NCI-H2029 treated with DMSO at 0.1 percent for 48 hours (cell line): ENCODE data around the gene MAPKBP1.
A peak's percentile ranks its signal among the peaks of the same experiment; 100 is the strongest.
"Not testable (repeated sequence)": the region's sequence is repeated elsewhere in the genome, so short reads cannot be mapped to it uniquely, and the experiment has no call there.

Source experiments
- DNase-seq: peaks from one replicate; lab custom pipeline; 2025; lab: John Stamatoyannopoulos, UW

MAPKBP1 gene

GRCh38 chr15:41827880-41828806 is 53.9 kb downstream of the MAPKBP1 start, which contains the start of gene JMJD7:
Gene JMJD7, plus strand, starts transcription at chr15:41828092. Its CDS starts 33 bp downstream, at chr15:41828125.
- DNase-seq: peak; percentile 34

GRCh38 chr15:41828807-41829141 is 54.5 kb downstream of the MAPKBP1 start:
- no peak for DNase-seq

- DNase-seq: no peak
Measured at GRCh38 chr15:41829959-41830646, 55.8 kb downstream of the MAPKBP1 start.

GRCh38 chr15:41831291-41831690 is 57.0 kb downstream of the MAPKBP1 start:
- not testable (repeated sequence) for DNase-seq

- no peak for DNase-seq
Measured at GRCh38 chr15:41832208-41832607, 57.9 kb downstream of the MAPKBP1 start.

- DNase-seq: peak; percentile 44
Measured at GRCh38 chr15:41832875-41833274, 58.6 kb downstream of the MAPKBP1 start.

GRCh38 chr15:41834096-41834495 is 59.8 kb downstream of the MAPKBP1 start:
- DNase-seq: no peak

GRCh38 chr15:41836073-41836472 is 61.8 kb downstream of the MAPKBP1 start:
- no peak for DNase-seq

- no peak for DNase-seq
Measured at GRCh38 chr15:41836713-41837454, 62.6 kb downstream of the MAPKBP1 start.

- DNase-seq: peak; percentile 67
Measured at GRCh38 chr15:41838400-41838897, 64.2 kb downstream of the MAPKBP1 start, which contains the start of gene PLA2G4B. Gene PLA2G4B, plus strand, starts transcription at chr15:41838847. Its CDS starts 67 bp downstream, at chr15:41838914.

GRCh38 chr15:41839781-41840491 is 65.7 kb downstream of the MAPKBP1 start:
- no peak for DNase-seq

- DNase-seq: no peak
Measured at GRCh38 chr15:41840673-41841072, 66.4 kb downstream of the MAPKBP1 start.

GRCh38 chr15:41841131-41841530 is 66.8 kb downstream of the MAPKBP1 start:
- no peak for DNase-seq

- DNase-seq: no peak
Measured at GRCh38 chr15:41842229-41842628, 67.9 kb downstream of the MAPKBP1 start.

GRCh38 chr15:41843571-41843970 is 69.3 kb downstream of the MAPKBP1 start:
- no peak for DNase-seq

- DNase-seq: no peak
Measured at GRCh38 chr15:41844814-41845213, 70.5 kb downstream of the MAPKBP1 start.

- no peak for DNase-seq
Measured at GRCh38 chr15:41847206-41847605, 72.9 kb downstream of the MAPKBP1 start.

- no peak for DNase-seq
Measured at GRCh38 chr15:41847981-41848380, 73.7 kb downstream of the MAPKBP1 start.

GRCh38 chr15:41848631-41849030 is 74.3 kb downstream of the MAPKBP1 start:
- no peak for DNase-seq

GRCh38 chr15:41849204-41849603 is 74.9 kb downstream of the MAPKBP1 start:
- no peak for DNase-seq

- no peak for DNase-seq
Measured at GRCh38 chr15:41849861-41850260, 75.6 kb downstream of the MAPKBP1 start.
